Spleen (tissue), 7 donors: ENCODE results near the gene GALT.

Experiments used
- CTCF ChIP-seq, 11 experiments: fragments of 200-600 bp in 7 of 11; fragments of 450-650 bp in 4 of 11; sonication (generic) in 4 of 11; IDR thresholded peaks in 8 of 11; conservative IDR thresholded peaks in 3 of 11; 1 replicate in 7 of 11; 2 replicates in 4 of 11; pipeline versions ENCODE4 v1.4.0 to v1.8.0; 2016 to 2021; ENCODE audit warnings: antibody characterized with exemption in 11 of 11, inconsistent platforms in 4 of 11, mild to moderate bottlenecking in 1 of 11
- POLR2A ChIP-seq, 3 donors: fragments of 450-650 bp; IDR thresholded peaks; one replicate each; pipeline ENCODE4 v1.5.1; 2017; ENCODE audit warnings: antibody characterized with exemption in 3 of 3, mild to moderate bottlenecking in 1 of 3
- donor health status: DM: no; HTN: no; CAD: no; lungs with moderate emphysema.
- donor health status: DM: no; HTN: no; CAD: no.
- donor health status: DM: no; HTN: no; CAD: no.

DNA sequence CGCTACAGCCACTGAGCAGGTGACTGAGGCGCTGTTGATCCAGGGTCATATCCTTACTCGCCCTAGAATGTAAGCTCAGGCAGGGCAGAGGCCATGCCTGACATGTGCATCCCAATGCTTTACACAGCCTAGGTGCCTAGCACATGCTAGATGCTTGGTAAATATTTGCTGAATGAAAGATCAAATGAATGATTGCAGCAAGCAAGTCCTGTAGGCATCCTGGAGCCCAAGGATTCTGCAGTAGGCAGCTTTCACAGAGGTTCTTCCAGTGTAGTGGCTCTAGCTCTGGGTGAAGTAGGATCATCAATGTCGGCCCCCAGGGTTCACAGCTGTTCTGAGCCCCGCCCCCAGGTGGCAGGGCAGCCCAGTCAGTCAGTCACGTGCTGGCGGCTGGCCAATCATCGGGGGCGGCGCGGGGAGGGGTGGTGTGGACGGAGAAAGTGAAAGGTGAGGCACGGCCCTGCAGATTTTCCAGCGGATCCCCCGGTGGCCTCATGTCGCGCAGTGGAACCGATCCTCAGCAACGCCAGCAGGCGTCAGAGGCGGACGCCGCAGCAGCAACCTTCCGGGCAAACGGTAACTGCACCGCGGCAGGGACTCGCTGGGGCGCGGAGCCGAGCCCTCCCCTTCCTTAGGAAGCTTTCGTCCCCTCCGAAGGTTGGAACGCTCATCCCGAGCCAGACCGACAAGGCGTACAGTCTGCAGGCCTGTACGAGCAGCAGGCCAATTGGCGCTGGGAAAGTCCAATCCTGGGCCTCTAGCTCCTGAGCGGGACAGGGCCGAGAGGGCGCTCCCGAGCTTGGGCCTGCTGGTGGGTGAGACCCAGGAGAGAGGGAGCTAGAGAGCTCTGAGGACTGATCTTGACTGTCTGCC, at the start of gene GALT:
- TF ChIP-seq CTCF (IDR thresholded peaks at IDR 0.05 in 8 of 11, conservative IDR thresholded peaks at IDR 0.05 in 3 of 11): peak in 9 of 11 experiments; percentile 28 to 71 (median 58)
- TF ChIP-seq POLR2A (IDR thresholded peaks at IDR 0.05): no peak
